Right lobe of liver (tissue), 4 donors: Measurements from ENCODE around the gene GJB1.

ENCODE experiments used
- CTCF ChIP-seq, 4 donors: fragments of 200-600 bp in 3 of 4; fragments of 450-650 bp in 1 of 4; IDR thresholded peaks; one replicate each; pipeline versions ENCODE4 v1.5.1 to v1.8.0; 2016 to 2022; ENCODE audit warnings: antibody characterized with exemption in 4 of 4, mild to moderate bottlenecking in 2 of 4
- POLR2A ChIP-seq: fragments of 450-650 bp; IDR thresholded peaks from one replicate; pipeline ENCODE4 v1.6.1; 2017; ENCODE audit warnings: antibody characterized with exemption, mild to moderate bottlenecking
- donor health status: DM: no; HTN: no; CAD: no.
- donor health status: DM: no; HTN: no; CAD: no.
- donor health status: DM: no; HTN: yes; CAD: no.

- TF ChIP-seq CTCF (IDR thresholded peaks at IDR 0.05) (no peak), POLR2A (no peak)
These were observed 33.0 kb downstream of the GJB1 start for GRCh38 chrX:71256051-71256450.
